WTC11 (cell line): ENCODE data around the gene DRC3. TPM values are rescaled to one million over a fixed set of nuclear protein-coding genes. Genes with fewer than 3 reads are reported as not detected.

Experiments used
- ATAC-seq: fragments of 200-7000 bp; cut with Tn5 transposase; 2 replicates; pipeline ENCODE4 v1.10.0; 2021; ENCODE audit warnings: mild to moderate bottlenecking, moderate library complexity
- CTCF ChIA-PET: fragments of 300-600 bp; sonication (Branson Sonifier 250); formaldehyde crosslinking; loops from one replicate; lab custom pipeline; 2021; ENCODE audit warnings: antibody characterized with exemption; lab: Charles Lee
- POLR2A ChIA-PET: fragments of 350-600 bp; sonication (Branson Sonifier 250); formaldehyde crosslinking; loops from one replicate; lab custom pipeline; 2021; ENCODE audit warnings: antibody characterized with exemption; lab: Charles Lee
- DNase-seq: peaks from one replicate; pipeline ENCODE4 v3.0.0; 2021; ENCODE audit warnings: low spot score
- H3K27ac Mint-ChIP-seq: 2 replicates; pipeline ENCODE4 v1.8.0; 2021; ENCODE audit warnings: mixed read lengths
- H3K27me3 Mint-ChIP-seq: 2 replicates; pipeline ENCODE4 v1.8.0; 2021; ENCODE audit warnings: low read depth, mild to moderate bottlenecking, moderate library complexity, mixed read lengths
- H3K36me3 Mint-ChIP-seq: 2 replicates; pipeline ENCODE4 v1.8.0; 2021; ENCODE audit warnings: mixed read lengths
- H3K4me1 Mint-ChIP-seq: 2 replicates; pipeline ENCODE4 v1.8.0; 2022; ENCODE audit warnings: mixed read lengths
- H3K4me3 Mint-ChIP-seq: 2 replicates; pipeline ENCODE4 v1.8.0; 2021; ENCODE audit warnings: mild to moderate bottlenecking, moderate library complexity, mixed read lengths
- H3K9me3 Mint-ChIP-seq: 2 replicates; pipeline ENCODE4 v1.8.0; 2021; ENCODE audit warnings: mixed read lengths
- ATF2 ChIP-seq: sonication (generic); formaldehyde crosslinking; IDR thresholded peaks from 2 replicates; pipeline ENCODE4 v1.8.1; 2022; ENCODE audit warnings: low read depth, missing genetic modification reagents, borderline replicate concordance
- E2F5 ChIP-seq: sonication (generic); formaldehyde crosslinking; IDR thresholded peaks from 2 replicates; pipeline ENCODE4 v1.8.1; 2022; ENCODE audit warnings: mild to moderate bottlenecking, moderate library complexity, missing genetic modification reagents
- ERG ChIP-seq: fragments of 250-450 bp; sonication (Bioruptor Pico); IDR thresholded peaks from 2 replicates; pipeline ENCODE4 v1.8.0; 2021; ENCODE audit warnings: mild to moderate bottlenecking
- KAT7 ChIP-seq: sonication (generic); formaldehyde crosslinking; IDR thresholded peaks from 2 replicates; pipeline ENCODE4 v1.8.1; 2023; ENCODE audit warnings: missing genetic modification reagents, mild to moderate bottlenecking, borderline replicate concordance
- NFATC4 ChIP-seq: fragments of 250-450 bp; sonication (Bioruptor Pico); IDR thresholded peaks from 2 replicates; pipeline ENCODE4 v1.9.0; 2021; ENCODE audit warnings: mild to moderate bottlenecking
- NFYB ChIP-seq: sonication (generic); formaldehyde crosslinking; conservative IDR thresholded peaks from 2 replicates; pipeline ENCODE4 v1.8.0; 2022; ENCODE audit warnings: low read depth, missing genetic modification reagents
- NR2C2 ChIP-seq: sonication (generic); formaldehyde crosslinking; IDR thresholded peaks from 2 replicates; pipeline ENCODE4 v1.8.0; 2022; ENCODE audit warnings: mild to moderate bottlenecking, missing genetic modification reagents
- PREB ChIP-seq: sonication (generic); formaldehyde crosslinking; IDR thresholded peaks from 2 replicates; pipeline ENCODE4 v1.8.1; 2022; ENCODE audit warnings: mild to moderate bottlenecking, missing genetic modification reagents, moderate library complexity, borderline replicate concordance
- ZBTB43 ChIP-seq: sonication (generic); formaldehyde crosslinking; IDR thresholded peaks from 2 replicates; pipeline ENCODE4 v1.8.1; 2023; ENCODE audit warnings: mild to moderate bottlenecking, missing genetic modification reagents
- ZMAT4 ChIP-seq: fragments of 250-450 bp; sonication (Bioruptor Pico); IDR thresholded peaks from 2 replicates; pipeline ENCODE4 v1.9.0; 2021; ENCODE audit warnings: mild to moderate bottlenecking
- ZNF263 ChIP-seq: sonication (generic); formaldehyde crosslinking; IDR thresholded peaks from 2 replicates; pipeline ENCODE4 v1.8.1; 2022; ENCODE audit warnings: low read depth, mild to moderate bottlenecking, moderate library complexity, missing genetic modification reagents
- ZNF281 ChIP-seq: sonication (generic); formaldehyde crosslinking; IDR thresholded peaks from 2 replicates; pipeline ENCODE4 v1.8.0; 2023; ENCODE audit warnings: mild to moderate bottlenecking, missing genetic modification reagents
- ZNF423 ChIP-seq: fragments of 250-450 bp; sonication (Bioruptor Pico); IDR thresholded peaks from 2 replicates; pipeline ENCODE4 v2.1.2; 2022; ENCODE audit warnings: mild to moderate bottlenecking, moderate library complexity
- ZNF532 ChIP-seq: fragments of 250-450 bp; sonication (Bioruptor Pico); IDR thresholded peaks from 2 replicates; pipeline ENCODE4 v1.9.0; 2021; ENCODE audit warnings: mild to moderate bottlenecking, borderline replicate concordance
- total RNA-seq: library from RNA; stranded (reverse); gene quantifications from 3 replicates; pipeline ENCODE4 v1.2.3, GENCODE V29; 2021

Gene DRC3
- total RNA-seq, 1 experiment from 2014 or later, result 0.42 TPM

- H3K27ac Mint-ChIP-seq, result no peak overlapping the region
- DNase-seq (no peak), ATAC-seq (no peak)
- CTCF ChIA-PET, result interaction anchor here (1.4 to 3.1 kb wide), 2 partner anchors 41 to 255 kb away, joined by 3 to 32 read pairs; no protein-coding TSS in a partner anchor
- peaks cover 18% of the 10 kb centered on the region for H3K4me1 Mint-ChIP-seq
- TF ChIP-seq ZNF532, result no peak
- no peak for TF ChIP-seq NFATC4 (CRISPR knock-in tag)
- no peak for TF ChIP-seq NR2C2 (CRISPR knock-in tag)
- no peak for TF ChIP-seq ZBTB43
- TF ChIP-seq ZNF423, result no peak
- no peak for TF ChIP-seq PREB (CRISPR knock-in tag)
- no peak for TF ChIP-seq ERG (CRISPR knock-in tag)
- no peak for TF ChIP-seq E2F5 (CRISPR knock-in tag)
- TF ChIP-seq ATF2 (CRISPR knock-in tag), result no peak
- TF ChIP-seq ZNF263, result no peak
- TF ChIP-seq ZMAT4 (CRISPR knock-in tag), result no peak
- no peak for TF ChIP-seq KAT7
- no peak for TF ChIP-seq NFYB
- no peak for TF ChIP-seq ZNF281
- H3K27me3 Mint-ChIP-seq, result no peaks in the 10 kb centered on the region; the same call in 1 of the 2 replicates
- H3K36me3 Mint-ChIP-seq, result no peaks in the 10 kb centered on the region
- H3K4me3 Mint-ChIP-seq, result no peak overlapping the region
- POLR2A ChIA-PET, result no interaction called here
- H3K9me3 Mint-ChIP-seq, result no peaks in the 10 kb centered on the region
Observed at GRCh38 chr17:18035704-18036103, 63.0 kb downstream of the DRC3 start.
